Measurements from ENCODE around the gene IFT80. TPM values are rescaled to one million over a fixed set of nuclear protein-coding genes. Genes with fewer than 3 reads are reported as not detected.

IFT80 gene
- total RNA-seq, 1 donor from 2014 or later = 10.9 TPM

GRCh38 chr3:160355826-160356225 is 43.2 kb downstream of the IFT80 start:
- no peak overlapping the region for H3K4me3 ChIP-seq
- no peak for TF ChIP-seq CTCF (IDR thresholded peaks at IDR 0.05; ENCODE audit: borderline replicate concordance)

GRCh38 chr3:160346511-160346910 is 52.5 kb downstream of the IFT80 start:
- Histone ChIP-seq H3K4me3 (no peak overlapping the region), H3K9me3 (replicated peaks) (no peaks in the 10 kb centered on the region), H3K36me3 (peaks cover 3% of the 10 kb centered on the region), H3K4me1 (no peaks in the 10 kb centered on the region), H3K27me3 (ENCODE audit: low read depth) (no peaks in the 10 kb centered on the region), H3K27ac (replicated peaks) (no peak overlapping the region)
- no peak for TF ChIP-seq CTCF (IDR thresholded peaks at IDR 0.05; ENCODE audit: borderline replicate concordance)
- intact Hi-C loops (cut with micrococcal nuclease) = loop anchor here (10.0 kb wide), 1 partner anchor 182 kb away; no protein-coding TSS in a partner anchor
- DNase-seq = no peak

More at GRCh38 chr3:160355826-160356225, 43.2 kb downstream of the IFT80 start:
- H3K36me3 ChIP-seq = peaks cover 32% of the 10 kb centered on the region
- no peak for DNase-seq
- intact Hi-C loops (cut with micrococcal nuclease) = no loop called here
- H3K9me3 ChIP-seq (replicated peaks) = no peaks in the 10 kb centered on the region
- no peaks in the 10 kb centered on the region for H3K4me1 ChIP-seq
- H3K27ac ChIP-seq (replicated peaks) = no peak overlapping the region
- H3K27me3 ChIP-seq (ENCODE audit: low read depth) = no peaks in the 10 kb centered on the region

- Histone ChIP-seq H3K4me3 (no peak overlapping the region), H3K27ac (replicated peaks) (no peak overlapping the region), H3K9me3 (replicated peaks) (peaks cover 1% of the 10 kb centered on the region), H3K27me3 (ENCODE audit: low read depth) (no peaks in the 10 kb centered on the region), H3K36me3 (no peaks in the 10 kb centered on the region), H3K4me1 (no peaks in the 10 kb centered on the region)
- intact Hi-C loops (cut with micrococcal nuclease) = loop anchor here (10.0 kb wide), 1 partner anchor 178 kb away; no protein-coding TSS in a partner anchor
- DNase-seq = no peak
- TF ChIP-seq CTCF (IDR thresholded peaks at IDR 0.05; ENCODE audit: borderline replicate concordance) = peak; percentile 57
These were observed 55.9 kb downstream of the IFT80 start for GRCh38 chr3:160343132-160343531.

- Histone ChIP-seq H3K9me3 (replicated peaks) (peaks cover 10% of the 10 kb centered on the region), H3K36me3 (no peaks in the 10 kb centered on the region), H3K4me1 (no peaks in the 10 kb centered on the region), H3K27ac (replicated peaks) (no peak overlapping the region), H3K4me3 (no peak overlapping the region), H3K27me3 (ENCODE audit: low read depth) (no peaks in the 10 kb centered on the region)
- no peak for DNase-seq
- intact Hi-C loops (cut with micrococcal nuclease) = loop anchor here (10.0 kb wide), 1 partner anchor 176 kb away; no protein-coding TSS in a partner anchor
- TF ChIP-seq CTCF (IDR thresholded peaks at IDR 0.05; ENCODE audit: borderline replicate concordance) = no peak
These were observed 58.7 kb downstream of the IFT80 start for GRCh38 chr3:160340351-160340750.

GRCh38 chr3:160331127-160331937 is 67.7 kb downstream of the IFT80 start:
- Histone ChIP-seq H3K27ac (replicated peaks) (no peak overlapping the region), H3K9me3 (replicated peaks) (peaks cover 5% of the 10 kb centered on the region), H3K4me1 (no peaks in the 10 kb centered on the region), H3K4me3 (no peak overlapping the region), H3K36me3 (peaks cover 5% of the 10 kb centered on the region), H3K27me3 (ENCODE audit: low read depth) (no peaks in the 10 kb centered on the region)
- intact Hi-C loops (cut with micrococcal nuclease) = no loop called here
- no peak for TF ChIP-seq CTCF (IDR thresholded peaks at IDR 0.05; ENCODE audit: borderline replicate concordance)
- no peak for DNase-seq

All from left ventricle myocardium inferior (tissue), 1 donor.